MM.1S (cell line): ENCODE data around the gene PSKH1.

ENCODE experiments used
- DNase-seq: peaks from one replicate; pipeline ENCODE4 v3.0.0-alpha.2; 2015
- H2AFZ ChIP-seq: fragments of 300-600 bp; sonication (generic); 2 replicates; pipeline ENCODE4 v1.6.0; 2016; ENCODE audit warnings: antibody characterized with exemption, low read length
- H3F3A ChIP-seq: fragments of 300-600 bp; sonication (generic); 2 replicates; pipeline ENCODE4 v1.6.1; 2016; ENCODE audit warnings: mild to moderate bottlenecking, antibody characterized with exemption, low read length, moderate library complexity, mixed read lengths; ENCODE audit not compliant: insufficient read depth
- H3K27ac ChIP-seq: fragments of 300-600 bp; sonication (generic); 2 replicates; pipeline ENCODE4 v1.5.1; 2016; ENCODE audit warnings: mild to moderate bottlenecking, low read length
- H3K27me3 ChIP-seq: fragments of 300-600 bp; sonication (generic); replicated peaks from 2 replicates; pipeline ENCODE4 v1.6.0; 2016; ENCODE audit warnings: low read length; ENCODE audit not compliant: insufficient read depth
- H3K36me3 ChIP-seq: fragments of 300-600 bp; sonication (generic); replicated peaks from 2 replicates; pipeline ENCODE4 v1.6.1; 2016; ENCODE audit warnings: mild to moderate bottlenecking, low read length, mixed read lengths; ENCODE audit not compliant: insufficient read depth
- H3K4me1 ChIP-seq: fragments of 300-600 bp; sonication (generic); 2 replicates; pipeline ENCODE4 v1.6.1; 2016; ENCODE audit warnings: low read length, mixed read lengths
- H3K4me2 ChIP-seq: fragments of 300-600 bp; sonication (generic); 2 replicates; pipeline ENCODE4 v1.6.0; 2016; ENCODE audit warnings: low read depth, low read length
- H3K4me3 ChIP-seq: fragments of 300-600 bp; sonication (generic); 2 replicates; pipeline ENCODE4 v1.5.1; 2016; ENCODE audit warnings: low read length, mixed read lengths
- H3K79me2 ChIP-seq: fragments of 300-600 bp; sonication (generic); 2 replicates; pipeline ENCODE4 v1.6.1; 2016; ENCODE audit warnings: mixed run types, low read length, mixed read lengths
- H3K9ac ChIP-seq: fragments of 300-600 bp; sonication (generic); 2 replicates; pipeline ENCODE4 v1.6.1; 2016; ENCODE audit warnings: low read length, mixed read lengths
- H3K9me2 ChIP-seq: fragments of 300-600 bp; sonication (generic); replicated peaks from 2 replicates; pipeline ENCODE4 v1.6.1; 2016; ENCODE audit warnings: mild to moderate bottlenecking, low read length, mixed read lengths; ENCODE audit not compliant: insufficient read depth
- H3K9me3 ChIP-seq: fragments of 300-600 bp; sonication (generic); replicated peaks from 2 replicates; pipeline ENCODE4 v1.6.1; 2016; ENCODE audit warnings: mild to moderate bottlenecking, low read length, mixed read lengths; ENCODE audit not compliant: insufficient read depth
- H4K20me1 ChIP-seq: fragments of 300-600 bp; sonication (generic); 2 replicates; pipeline ENCODE4 v1.6.1; 2016; ENCODE audit warnings: mild to moderate bottlenecking, low read length, moderate library complexity, mixed read lengths; ENCODE audit not compliant: insufficient read depth
- CTCF ChIP-seq: fragments of 300-600 bp; sonication (generic); IDR thresholded peaks from 2 replicates; pipeline ENCODE4 v1.5.1; 2016; ENCODE audit warnings: antibody characterized with exemption, low read length, mixed read lengths
- EZH2 ChIP-seq: fragments of 300-600 bp; sonication (generic); optimal IDR thresholded peaks from 2 replicates; pipeline ENCODE3; 2017; ENCODE audit warnings: low read depth, mild to moderate bottlenecking, antibody characterized with exemption, low read length, mixed read lengths
- EZH2phosphoT487 ChIP-seq: fragments of 300-600 bp; sonication (generic); IDR thresholded peaks from 2 replicates; pipeline ENCODE4 v1.6.1; 2018; ENCODE audit warnings: antibody characterized with exemption, low read length

The PSKH1 gene

DNA sequence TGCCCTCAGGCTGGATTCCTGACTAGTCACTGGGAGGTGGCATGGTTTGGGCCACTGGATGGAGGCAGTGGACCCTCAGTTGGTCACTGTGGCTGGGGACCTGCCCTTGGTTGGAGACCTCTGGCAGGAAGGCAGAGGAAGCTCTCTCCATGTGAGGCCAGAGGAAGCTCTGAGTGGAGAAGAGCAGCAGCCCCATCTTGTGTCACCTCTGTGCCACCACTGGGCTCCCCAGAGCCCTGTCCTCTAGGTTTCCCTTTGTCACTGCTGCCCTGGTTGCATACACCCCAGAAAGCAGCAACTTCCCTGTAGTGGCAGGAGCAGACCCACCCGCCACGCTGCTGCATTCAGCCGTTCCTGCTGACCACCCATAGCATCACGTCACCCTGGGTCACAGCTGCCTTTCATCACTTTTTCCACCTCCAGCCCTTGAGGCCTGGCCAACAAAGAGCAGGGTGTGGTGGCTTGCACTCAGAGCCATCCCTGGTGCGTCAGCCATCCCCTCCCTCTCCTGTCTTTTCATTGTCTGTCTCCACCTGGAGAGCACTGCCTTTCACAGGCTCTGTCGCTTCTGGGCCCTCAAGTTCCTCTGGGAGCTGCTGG, 26.7 kb downstream of the PSKH1 start:
- Histone ChIP-seq H3K4me2 (no peak overlapping the region), H4K20me1 (no peaks in the 10 kb centered on the region), H3K36me3 (no peaks in the 10 kb centered on the region)

GRCh38 chr16:67922221-67922620, 29.2 kb downstream of the PSKH1 start:
- no peak overlapping the region for H3K4me3 ChIP-seq
- DNase-seq, result no peak
- H3K27ac ChIP-seq, result no peak overlapping the region
- no peak overlapping the region for H2AFZ ChIP-seq
- no peak overlapping the region for H3K9ac ChIP-seq
- no peaks in the 10 kb centered on the region for H3K4me1 ChIP-seq
- TF ChIP-seq CTCF, result no peak
- TF ChIP-seq EZH2, result no peak
- TF ChIP-seq EZH2phosphoT487, result no peak
- H3K9me2 ChIP-seq, result no peaks in the 10 kb centered on the region
- H3K9me3 ChIP-seq, result no peaks in the 10 kb centered on the region
- no peaks in the 10 kb centered on the region for H3K36me3 ChIP-seq
- H4K20me1 ChIP-seq, result no peaks in the 10 kb centered on the region
- H3K4me2 ChIP-seq, result no peak overlapping the region
- H3K27me3 ChIP-seq, result no peaks in the 10 kb centered on the region
- H3F3A ChIP-seq, result no peaks in the 10 kb centered on the region
- H3K79me2 ChIP-seq, result peaks cover 7% of the 10 kb centered on the region

More for the DNA sequence above, 26.7 kb downstream of the PSKH1 start:
- Histone ChIP-seq H3K27ac (no peak overlapping the region), H3K9me3 (no peaks in the 10 kb centered on the region), H3F3A (no peaks in the 10 kb centered on the region), H3K79me2 (peaks cover 9% of the 10 kb centered on the region), H2AFZ (no peak overlapping the region), H3K9ac (no peak overlapping the region), H3K9me2 (no peaks in the 10 kb centered on the region), H3K4me1 (no peaks in the 10 kb centered on the region), H3K4me3 (no peak overlapping the region), H3K27me3 (no peaks in the 10 kb centered on the region)
- DNase-seq, result no peak
- TF ChIP-seq EZH2 (no peak), CTCF (no peak), EZH2phosphoT487 (no peak)

- no peaks in the 10 kb centered on the region for H4K20me1 ChIP-seq
These were observed 29.7 kb downstream of the PSKH1 start for GRCh38 chr16:67922740-67923139.

More at GRCh38 chr16:67922740-67923139, 29.7 kb downstream of the PSKH1 start:
- H3K4me1 ChIP-seq, result no peaks in the 10 kb centered on the region
- H2AFZ ChIP-seq, result no peak overlapping the region
- H3K4me3 ChIP-seq, result no peak overlapping the region
- no peaks in the 10 kb centered on the region for H3F3A ChIP-seq
- H3K27ac ChIP-seq, result no peak overlapping the region
- no peak for DNase-seq
- no peaks in the 10 kb centered on the region for H3K27me3 ChIP-seq
- no peaks in the 10 kb centered on the region for H3K9me2 ChIP-seq
- H3K36me3 ChIP-seq, result no peaks in the 10 kb centered on the region
- TF ChIP-seq EZH2phosphoT487 (no peak), CTCF (no peak), EZH2 (no peak)
- H3K9ac ChIP-seq, result no peak overlapping the region
- H3K79me2 ChIP-seq, result peaks cover 7% of the 10 kb centered on the region
- no peak overlapping the region for H3K4me2 ChIP-seq
- H3K9me3 ChIP-seq, result no peaks in the 10 kb centered on the region
